Cardiac septum (tissue), 1 donor: ENCODE data around the gene HIP1. TPM values are rescaled to one million over a fixed set of nuclear protein-coding genes. Genes with fewer than 3 reads are reported as not detected.
"Not testable (repeated sequence)": the region's sequence is repeated elsewhere in the genome, so short reads cannot be mapped to it uniquely, and the experiment has no call there.

Experiments
- DNase-seq: peaks from one replicate; pipeline ENCODE4 v3.0.0-alpha.2; 2020; ENCODE audit warnings: low spot score
- intact Hi-C: fragments of 100-400 bp; cut with DNase I; formaldehyde crosslinking; loops from one replicate; pipeline ENCODE4 v1.14.0; 2022
- long read RNA-seq: library from polyadenylated mRNA; unstranded; transcript quantifications from one replicate; pipeline ENCODE4 v2.0.0, GENCODE V29; 2021
- total RNA-seq: library from RNA; stranded (reverse); fragmentation: NEBNext Ultra II Directional; extraction: Animal tissue kit (Norgen Biotek cat#: 25700); gene quantifications from one replicate; pipeline ENCODE4 v1.2.1, GENCODE V29; 2021
- donor health status: DM: no; HTN: no; CAD: no.

The HIP1 gene
- 24.7 TPM for total RNA-seq
- long read RNA-seq, partial matches to known transcripts, result 1 of 18 reads
- long read RNA-seq, other reads (novel, unspliced or antisense), result 16 of 18 reads

DNA sequence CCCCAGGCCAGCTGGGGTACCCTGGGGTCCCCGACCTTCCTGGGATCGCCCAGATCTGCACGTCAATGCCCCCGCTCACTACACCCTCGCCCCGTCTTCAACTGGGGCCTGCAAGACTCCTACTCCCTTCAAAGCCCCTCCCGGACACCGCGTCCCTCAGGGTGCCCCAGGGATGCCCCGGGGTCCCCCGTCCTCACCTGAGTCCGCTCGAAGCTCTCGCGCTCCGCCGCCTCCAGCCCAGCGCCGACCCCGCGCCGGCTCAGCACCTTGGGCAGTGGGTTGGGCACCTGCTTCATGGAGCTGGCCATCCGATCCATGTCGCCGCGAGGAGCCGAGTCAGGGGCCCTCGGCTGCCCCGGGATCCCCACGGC, at the start of gene HIP1:
Gene HIP1, minus strand, starts transcription at position 338 of the 371 bp plus-strand sequence. Its CDS starts 21 bp downstream, at position 317.
- intact Hi-C loops, result loop anchor here (2.0 to 10.0 kb wide), 2 partner anchors 26 to 104 kb away; no protein-coding TSS in a partner anchor

DNA sequence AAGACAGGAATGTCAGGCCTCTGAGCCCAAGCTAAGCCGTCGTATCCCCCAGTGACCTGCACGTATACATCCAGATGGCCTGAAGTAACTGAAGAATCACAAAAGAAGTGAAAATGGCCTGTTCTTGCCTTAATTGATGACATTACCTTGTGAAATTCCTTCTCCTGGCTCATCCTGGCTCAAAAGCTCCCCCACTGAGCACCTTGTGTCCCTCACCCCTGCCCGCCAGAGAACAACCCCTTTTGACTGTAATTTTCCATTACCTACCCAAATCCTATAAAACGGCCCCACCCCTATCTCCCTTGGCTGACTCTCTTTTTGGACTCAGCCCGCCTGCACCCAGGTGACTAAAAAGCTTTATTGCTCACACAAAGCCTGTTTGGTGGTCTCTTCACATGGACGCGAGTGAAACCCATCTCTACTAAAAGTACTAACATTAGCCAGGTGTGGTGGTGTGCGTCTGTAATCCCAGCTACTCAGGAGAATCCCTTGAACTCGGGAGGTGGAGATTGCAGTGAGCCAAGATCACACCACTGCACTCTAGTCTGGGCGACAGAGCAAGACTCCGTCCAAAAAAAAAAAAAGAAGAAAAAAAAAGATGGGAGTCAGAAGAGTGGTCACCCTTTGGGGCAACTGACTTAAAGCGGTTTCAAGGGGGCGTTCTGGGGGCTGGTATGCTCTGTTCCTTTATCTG, 49.6 kb upstream of the HIP1 start:
- intact Hi-C loops, DNase-seq: not testable (repeated sequence)

More for the DNA sequence above, at the start of gene HIP1:
- no peak for DNase-seq

DNA sequence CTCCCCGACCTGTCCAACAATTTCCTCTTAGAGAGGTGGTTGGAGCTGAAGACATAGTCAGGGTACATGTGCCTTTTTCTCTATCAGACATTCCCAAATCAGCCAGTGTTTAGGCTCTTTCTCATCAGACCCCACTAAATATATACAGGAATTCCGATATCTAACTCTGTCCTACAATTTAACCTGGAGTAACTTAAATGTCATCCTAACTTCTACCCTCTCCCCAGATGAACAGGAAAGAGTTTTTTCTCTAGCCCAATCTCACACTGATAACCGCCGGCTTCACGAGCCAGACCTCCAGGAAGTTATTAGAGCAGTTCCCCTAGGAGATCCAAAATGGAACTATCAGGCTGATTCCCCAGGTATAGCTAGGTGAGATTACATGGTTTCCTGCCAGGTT, 44.3 kb upstream of the HIP1 start:
- intact Hi-C loops, DNase-seq: not testable (repeated sequence)

DNA sequence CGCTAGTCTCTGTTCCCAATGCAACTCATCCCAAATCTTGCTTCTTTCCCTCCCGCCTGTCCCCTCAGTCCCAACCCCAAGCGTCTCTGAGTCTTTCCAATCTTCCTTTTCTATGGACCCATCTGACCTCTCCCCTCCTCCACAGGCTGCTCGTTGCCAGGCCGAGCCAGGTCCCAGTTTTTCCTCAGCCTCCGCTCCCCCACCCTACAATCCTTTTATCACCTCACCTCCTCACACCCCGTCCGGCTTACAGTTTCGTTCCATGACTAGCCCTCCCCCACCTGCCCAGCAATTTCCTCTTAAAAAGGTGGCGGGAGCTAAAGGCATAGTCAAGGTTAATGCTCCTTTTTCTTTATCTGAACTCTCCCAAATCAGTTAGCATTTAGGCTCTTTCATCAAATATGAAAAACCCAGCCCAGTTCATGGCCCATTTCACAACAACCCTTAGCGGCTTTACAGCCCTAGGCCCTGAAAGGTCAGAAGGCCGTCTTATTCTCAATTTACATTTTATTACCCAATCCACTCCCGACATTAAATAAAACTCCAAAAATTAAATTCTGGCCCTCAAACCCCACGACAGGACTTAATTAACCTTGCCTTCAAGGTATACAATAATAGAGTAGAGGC, 42.0 kb upstream of the HIP1 start:
- intact Hi-C loops, DNase-seq: not testable (repeated sequence)

DNA sequence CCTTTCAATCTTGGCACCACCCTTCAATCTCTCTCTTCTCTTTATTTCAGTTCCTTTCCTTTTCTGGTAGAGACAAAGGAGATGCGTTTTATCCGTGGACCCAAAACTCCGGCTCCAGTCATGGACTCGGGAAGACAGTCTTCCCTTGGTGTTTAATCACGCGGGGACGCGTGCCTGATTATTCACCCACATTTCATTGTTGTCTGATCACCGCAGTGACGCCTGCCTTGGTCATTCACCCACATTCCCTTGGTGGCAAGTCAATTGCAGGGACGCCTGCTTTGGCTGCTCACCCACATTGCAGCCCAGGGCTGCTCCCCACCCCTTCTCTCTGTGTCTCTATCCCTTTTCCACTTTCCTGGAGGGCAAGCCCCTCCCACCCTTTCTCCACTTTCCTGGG, 40.8 kb upstream of the HIP1 start:
- DNase-seq, intact Hi-C loops: not testable (repeated sequence)

DNA sequence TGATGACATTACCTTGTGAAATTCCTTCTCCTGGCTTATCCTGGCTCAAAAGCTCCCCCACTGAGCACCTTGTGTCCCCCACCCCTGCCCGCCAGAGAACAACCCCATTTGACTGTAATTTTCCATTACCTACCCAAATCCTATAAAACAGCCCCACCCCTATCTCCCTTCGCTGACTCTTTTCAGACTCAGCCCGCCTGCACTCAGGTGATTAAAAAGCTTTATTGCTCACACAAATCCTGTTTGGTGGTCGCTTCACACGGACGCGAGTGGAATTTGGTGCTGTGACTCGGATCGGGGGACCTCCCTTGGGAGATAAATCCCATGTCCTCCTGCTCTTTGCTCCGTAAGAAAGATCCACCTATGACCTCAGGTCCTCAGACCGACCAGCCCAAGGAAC, 40.3 kb upstream of the HIP1 start:
- intact Hi-C loops, DNase-seq: not testable (repeated sequence)

DNA sequence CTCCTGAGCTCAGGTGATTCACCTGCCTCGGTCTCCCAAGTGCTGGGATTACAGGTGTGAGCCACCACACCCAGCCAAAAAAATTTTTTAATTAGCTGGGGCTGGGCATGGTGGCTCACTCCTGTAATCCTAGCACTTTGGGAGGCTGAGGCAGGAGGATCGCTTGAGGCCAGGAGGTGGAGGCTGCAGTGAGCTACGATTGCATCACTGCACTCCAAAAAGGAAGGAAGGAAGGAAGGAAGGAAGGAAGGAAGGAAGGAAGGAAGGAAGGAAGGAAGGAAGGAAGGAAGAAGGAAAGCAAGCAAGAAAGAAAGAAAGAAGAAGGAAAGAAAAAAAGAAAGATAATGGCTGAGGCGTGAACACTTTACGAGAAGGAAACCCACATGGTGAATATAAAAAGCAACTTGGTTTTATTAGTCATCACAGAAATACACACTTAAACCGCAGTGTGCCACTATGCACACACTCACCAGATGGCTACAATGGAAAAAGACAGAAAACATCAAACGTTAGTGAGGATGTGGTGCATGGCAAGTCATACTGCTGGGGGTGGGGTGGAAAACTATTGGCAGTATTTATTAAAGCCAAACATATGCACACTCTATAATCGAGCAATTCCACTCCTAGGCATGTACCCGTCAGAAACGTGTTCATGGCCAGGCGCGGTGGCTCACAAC, 37.7 kb upstream of the HIP1 start:
- DNase-seq, result no peak
- intact Hi-C loops, result no loop called here

DNA sequence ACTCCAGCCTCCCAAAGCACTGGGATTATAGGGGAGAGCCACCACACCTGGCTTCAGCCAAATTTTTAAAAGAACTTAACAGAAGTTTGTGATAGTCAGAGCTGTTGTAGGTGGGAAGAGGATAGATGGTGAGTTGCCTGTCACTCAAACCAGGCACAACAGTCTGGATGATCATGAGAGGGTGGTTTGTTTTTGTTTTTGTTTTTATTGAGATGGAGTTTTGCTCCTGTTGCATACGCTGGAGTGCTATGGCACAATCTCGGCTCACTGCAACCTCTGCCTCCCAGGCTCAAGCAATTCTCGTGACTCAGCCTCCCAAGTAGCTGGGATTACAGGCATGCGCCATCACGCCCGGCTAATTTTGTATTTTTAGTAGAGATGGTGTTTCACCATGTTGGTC, 35.2 kb upstream of the HIP1 start:
- intact Hi-C loops, result loop anchor here (2.0 kb wide), 1 partner anchor 71 kb away; no protein-coding TSS in a partner anchor
- not testable (repeated sequence) for DNase-seq

DNA sequence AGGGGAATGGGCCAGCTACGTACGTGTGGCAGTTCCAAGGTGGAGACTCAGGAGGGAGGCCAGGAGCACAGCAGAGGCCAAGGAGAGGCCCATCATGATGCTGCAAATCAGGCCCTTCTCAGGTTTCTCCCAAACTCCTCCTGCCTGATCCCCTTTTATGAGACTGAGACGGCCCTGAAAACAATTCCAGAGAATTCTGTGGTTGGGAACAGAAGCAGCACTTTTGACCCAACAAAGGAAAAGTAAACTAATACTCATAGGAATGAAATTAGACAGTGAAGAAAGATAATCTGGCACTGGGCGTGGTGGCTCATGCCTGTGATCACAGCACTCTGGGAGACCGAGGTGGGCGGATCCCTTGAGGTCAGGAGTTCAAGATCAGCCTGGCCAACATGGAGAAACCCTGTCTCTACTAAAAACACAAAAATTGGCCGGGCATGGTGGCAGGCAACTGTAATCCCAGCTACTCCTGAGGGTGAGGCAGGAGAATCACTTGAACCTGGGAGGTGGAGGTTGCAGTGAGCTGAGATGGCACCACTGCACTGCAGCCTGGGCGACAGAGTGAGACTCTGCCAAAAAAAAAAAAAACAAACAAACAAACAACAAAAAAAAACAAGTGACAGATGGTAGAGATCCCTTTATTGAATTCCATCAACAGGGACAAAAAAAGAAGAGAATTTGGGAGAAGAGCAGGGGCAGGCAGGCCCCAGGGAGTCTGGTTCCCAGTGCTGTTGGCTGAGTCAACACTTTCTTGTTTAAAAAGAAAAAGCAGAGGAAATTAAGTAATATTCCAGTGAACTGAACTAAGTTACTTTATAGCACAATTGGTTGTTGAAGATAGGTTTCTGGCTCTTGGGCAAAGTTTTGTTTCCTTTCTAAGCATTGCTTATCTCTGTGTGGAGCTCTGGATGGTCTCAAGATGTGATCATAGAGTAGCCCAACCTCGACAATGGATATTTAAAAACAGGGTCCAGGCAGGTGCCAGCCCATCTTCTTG, 33.6 kb upstream of the HIP1 start, which contains the start of gene CCL26:
Gene CCL26, minus strand, starts transcription at position 131 of the 997 bp plus-strand sequence. Its CDS starts 35 bp downstream, at position 96.
- intact Hi-C loops, result loop anchor here (2.0 kb wide), 1 partner anchor 72 kb away; no protein-coding TSS in a partner anchor
- DNase-seq, result no peak

DNA sequence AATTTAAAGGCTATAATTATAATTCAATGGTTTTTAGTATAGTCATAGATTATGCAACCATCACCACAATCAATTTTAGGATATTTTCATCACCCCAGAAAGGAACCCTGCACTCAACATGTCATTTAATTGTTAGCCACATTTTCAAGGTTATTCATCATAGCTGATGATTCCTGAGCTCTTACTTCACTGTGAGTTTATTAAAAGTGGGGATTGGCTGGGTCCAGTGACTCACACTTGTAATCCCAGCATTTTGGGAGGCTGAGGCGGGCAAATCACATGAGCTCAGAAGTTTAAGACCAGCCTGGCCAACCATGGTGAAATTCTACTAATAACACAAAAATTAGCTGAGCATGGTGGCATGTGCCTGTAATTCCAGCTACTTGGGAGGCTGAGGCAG, 32.5 kb upstream of the HIP1 start:
- no peak for DNase-seq
- intact Hi-C loops, result no loop called here

DNA sequence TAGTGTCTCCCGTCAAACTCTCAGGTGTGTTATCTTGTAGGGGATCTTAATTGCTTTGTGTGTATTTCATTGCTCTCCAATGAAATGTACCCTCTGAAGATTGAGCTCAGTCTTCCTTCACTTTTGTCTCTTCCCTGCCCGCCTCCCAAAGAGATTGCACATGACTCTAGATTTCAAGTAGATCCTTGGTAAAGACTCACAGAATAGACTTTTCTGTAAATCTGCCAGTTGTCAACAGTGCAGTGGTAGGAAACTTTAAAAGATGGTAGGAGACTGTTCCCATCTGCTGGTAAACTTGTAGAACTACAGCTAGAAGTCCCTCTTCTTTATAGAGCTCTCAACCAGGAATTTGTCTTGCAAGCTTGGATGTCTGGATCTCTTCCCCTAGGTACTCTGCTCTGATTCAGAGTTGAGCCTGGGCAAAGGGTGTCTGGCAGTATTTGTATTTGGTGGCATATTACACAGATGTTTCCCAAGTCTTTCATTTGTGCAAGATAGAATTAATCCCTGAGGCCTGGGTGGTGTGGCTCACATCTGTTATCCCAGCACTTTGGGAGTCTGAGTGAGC, 23.7 kb upstream of the HIP1 start:
- intact Hi-C loops, result loop anchor here (5.0 kb wide), 1 partner anchor 225 kb away; no protein-coding TSS in a partner anchor
- no peak for DNase-seq

DNA sequence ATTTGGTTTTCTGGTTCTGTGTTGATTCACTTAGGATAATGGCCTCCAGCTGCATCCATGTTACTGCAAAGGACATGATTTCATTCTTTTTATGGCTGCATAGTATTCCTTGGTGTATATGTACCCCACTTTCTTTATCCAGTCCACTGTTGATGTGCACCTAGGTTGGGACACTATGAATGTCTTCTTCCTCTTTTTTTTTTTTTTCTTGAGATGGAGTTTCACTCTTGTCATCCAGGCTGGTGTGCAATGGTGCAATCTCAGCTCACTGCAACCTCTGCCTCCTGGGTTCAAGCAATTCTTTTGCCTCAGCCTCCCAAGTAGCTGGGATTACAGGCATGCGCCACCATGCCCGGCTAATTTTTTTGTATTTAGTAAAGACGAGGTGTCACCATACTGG, 23.1 kb upstream of the HIP1 start:
- intact Hi-C loops, result loop anchor here (5.0 kb wide), 1 partner anchor 224 kb away; no protein-coding TSS in a partner anchor
- DNase-seq, result not testable (repeated sequence)

DNA sequence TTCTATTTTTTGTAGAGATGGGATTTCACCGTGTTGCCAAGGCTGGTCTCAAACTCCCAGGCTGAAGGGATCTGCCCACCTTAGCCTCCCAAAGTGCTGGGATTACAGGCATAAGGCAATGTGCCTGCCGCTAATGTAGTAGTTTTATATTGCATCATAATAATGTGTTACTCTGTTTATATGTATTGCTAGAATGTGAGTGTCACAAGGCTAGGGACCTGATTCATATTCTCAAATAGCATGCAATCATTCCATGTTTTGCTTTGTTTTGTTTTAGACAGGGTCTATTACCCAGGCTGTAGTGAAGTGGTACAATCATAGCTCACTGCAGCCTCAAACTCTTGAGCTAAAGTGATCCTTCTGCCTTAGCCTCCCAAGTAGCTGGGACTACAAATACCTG, 19.8 kb upstream of the HIP1 start:
- DNase-seq, result no peak
- intact Hi-C loops, result no loop called here

DNA sequence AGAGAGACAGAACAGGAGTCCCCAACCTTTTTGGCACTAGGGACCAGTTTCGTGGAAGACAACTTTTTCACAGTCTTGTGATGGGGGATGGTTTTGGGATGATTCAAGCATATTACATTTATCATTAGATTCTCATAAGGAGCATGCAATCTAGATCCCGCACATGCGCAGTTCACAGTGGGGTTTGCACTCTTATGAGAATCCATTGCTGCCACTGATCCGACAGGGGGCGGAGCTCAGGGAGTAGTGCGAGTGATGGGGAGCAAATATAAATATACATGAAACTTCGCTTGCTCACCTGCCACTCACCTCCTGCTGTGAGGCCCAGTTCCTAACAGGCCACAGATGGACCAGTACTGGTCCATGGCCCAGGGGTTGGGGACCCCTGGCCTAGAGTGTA, 19.1 kb upstream of the HIP1 start:
- intact Hi-C loops, result no loop called here

DNA sequence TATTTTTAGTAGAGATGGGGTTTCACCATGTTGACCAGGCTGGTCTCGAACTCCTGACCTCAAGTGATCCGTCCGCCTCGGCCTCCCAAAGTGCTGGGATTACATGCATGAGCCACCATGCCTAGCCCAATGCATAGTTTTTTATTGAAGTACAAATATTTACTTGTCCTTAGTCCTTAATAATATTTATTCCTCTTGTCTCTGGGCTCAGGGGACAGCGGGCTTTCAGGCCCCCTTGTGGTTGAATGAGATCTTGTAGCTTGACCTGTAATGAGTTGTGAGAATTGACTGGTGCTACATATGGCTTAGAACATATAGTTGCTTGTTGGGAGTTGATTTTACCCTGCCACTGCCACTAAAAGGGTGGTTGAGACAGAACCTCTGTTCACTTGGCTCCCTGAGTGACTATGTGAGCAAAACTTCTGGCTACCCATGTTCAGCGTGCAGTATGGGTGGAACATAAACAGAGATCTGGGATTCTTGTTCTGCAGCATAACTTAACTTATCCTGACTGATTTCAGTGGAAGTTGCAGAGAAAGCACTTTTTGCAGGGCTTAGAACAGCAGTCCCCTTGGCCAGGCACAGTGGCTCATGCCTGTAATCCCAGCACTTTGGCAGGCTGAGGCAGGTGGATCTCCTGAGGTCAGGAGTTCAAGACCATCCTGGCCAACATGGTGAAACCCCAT, 18.4 kb upstream of the HIP1 start:
- no peak for DNase-seq
- intact Hi-C loops, result no loop called here

More for the DNA sequence above, 19.1 kb upstream of the HIP1 start:
- DNase-seq, result no peak

DNA sequence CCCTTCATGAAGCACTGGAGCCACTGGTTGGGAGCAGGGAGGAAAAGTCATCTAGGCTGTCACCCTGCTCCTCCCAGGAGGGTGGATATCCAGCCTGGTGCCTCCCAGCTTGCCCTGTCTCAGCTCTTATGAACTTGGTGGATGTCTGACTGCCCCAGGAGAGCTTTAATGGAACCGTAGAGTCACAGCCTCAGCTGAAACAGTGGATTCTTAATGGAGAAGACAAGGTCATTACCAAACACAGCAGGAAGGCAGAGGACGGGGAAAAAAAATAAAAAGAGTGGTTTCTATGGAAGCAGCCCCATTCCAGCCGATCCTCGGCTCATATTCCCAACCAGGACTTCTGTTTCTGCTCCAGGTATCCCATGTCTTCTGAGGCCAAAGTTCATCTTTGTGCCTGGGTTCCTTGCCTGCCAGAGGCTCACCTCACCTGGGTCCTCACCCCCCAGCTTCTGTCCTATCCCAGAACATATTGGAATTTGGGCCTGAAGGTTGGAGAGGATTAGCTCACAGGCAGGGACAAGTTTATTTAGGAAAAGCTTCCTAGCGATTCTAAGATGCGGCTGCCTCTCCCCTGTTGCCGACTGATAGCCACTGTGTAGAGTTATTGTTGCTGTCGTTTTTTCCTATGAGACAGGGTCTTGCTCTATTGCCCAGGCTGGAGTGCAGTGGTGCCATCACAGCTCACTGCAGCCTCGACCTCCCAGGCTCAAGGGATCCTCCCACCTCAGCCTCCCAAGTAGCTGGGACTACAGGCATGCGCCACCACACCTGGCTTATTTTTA, 17.7 kb upstream of the HIP1 start:
- intact Hi-C loops, result no loop called here
- DNase-seq, result no peak

DNA sequence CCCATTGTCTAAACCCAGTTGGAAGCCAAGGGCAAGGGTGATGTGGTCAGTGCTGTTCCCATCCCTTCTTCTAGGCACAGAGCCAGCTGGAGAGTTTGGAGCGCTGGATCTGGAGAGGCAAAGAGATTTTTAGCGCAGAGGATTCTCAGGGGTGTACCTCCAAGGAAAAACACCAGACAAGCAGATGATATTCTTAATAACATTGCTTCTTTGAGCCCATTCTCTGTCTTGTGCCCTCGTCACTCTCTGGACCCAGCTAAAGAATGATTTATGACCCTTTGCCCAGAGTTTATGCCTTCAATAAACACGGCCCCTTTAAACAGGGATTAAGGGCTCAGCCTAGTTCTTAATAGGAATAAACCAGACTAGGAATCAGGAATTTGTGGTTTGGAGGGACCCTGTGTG, 4.7 kb upstream of the HIP1 start:
- DNase-seq, result no peak
- intact Hi-C loops, result no loop called here
